HG03378 (cell line): ENCODE measurements around the gene SDR42E1.
"Not testable (repeated sequence)": the region's sequence is repeated elsewhere in the genome, so short reads cannot be mapped to it uniquely, and the experiment has no call there.

Experiments used
- ATAC-seq: cut with Tn5 transposase; IDR thresholded peaks from one replicate; pipeline ENCODE4 v1.9.1; 2021; ENCODE audit warnings: mild to moderate bottlenecking, moderate library complexity; ENCODE audit not compliant: unreplicated experiment

SDR42E1 gene

DNA sequence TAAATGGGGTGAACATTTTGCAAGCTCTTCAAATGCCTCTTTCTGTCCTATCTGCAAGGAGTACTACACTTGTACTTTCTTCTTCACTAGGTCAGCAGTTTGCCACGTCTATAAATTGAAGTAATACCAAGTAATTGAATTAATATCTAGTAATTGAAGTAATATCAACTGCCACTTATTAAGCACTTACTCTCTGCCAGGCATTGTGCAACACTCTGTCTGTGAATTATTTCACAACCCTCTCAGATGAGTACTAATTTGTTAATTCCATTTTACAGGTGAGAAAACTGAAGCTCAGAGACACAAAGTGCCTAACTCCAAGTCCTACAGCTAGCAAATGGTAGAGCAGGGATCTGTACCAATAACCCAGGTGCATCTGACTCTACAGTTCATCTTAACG, 4.1 kb downstream of the SDR42E1 start:
- ATAC-seq, result no peak

DNA sequence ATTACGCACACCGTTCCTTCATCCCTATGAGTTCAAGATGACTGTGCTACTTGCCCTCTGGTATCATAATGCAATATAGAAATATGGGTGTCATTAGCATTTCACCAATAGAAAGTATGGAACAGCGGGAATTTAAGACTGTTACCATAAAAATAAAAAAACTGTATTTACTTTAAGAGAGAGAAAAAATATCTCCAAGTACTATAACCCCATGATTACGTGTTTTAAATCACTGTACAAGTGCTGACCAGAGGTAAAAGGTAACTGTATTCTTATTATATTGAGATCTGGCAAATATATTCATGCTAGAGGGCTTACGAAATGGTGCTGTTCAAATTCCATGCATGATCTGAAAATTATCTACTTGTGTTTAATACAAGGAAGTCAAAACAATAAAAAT, 5.2 kb downstream of the SDR42E1 start:
- no peak for ATAC-seq

DNA sequence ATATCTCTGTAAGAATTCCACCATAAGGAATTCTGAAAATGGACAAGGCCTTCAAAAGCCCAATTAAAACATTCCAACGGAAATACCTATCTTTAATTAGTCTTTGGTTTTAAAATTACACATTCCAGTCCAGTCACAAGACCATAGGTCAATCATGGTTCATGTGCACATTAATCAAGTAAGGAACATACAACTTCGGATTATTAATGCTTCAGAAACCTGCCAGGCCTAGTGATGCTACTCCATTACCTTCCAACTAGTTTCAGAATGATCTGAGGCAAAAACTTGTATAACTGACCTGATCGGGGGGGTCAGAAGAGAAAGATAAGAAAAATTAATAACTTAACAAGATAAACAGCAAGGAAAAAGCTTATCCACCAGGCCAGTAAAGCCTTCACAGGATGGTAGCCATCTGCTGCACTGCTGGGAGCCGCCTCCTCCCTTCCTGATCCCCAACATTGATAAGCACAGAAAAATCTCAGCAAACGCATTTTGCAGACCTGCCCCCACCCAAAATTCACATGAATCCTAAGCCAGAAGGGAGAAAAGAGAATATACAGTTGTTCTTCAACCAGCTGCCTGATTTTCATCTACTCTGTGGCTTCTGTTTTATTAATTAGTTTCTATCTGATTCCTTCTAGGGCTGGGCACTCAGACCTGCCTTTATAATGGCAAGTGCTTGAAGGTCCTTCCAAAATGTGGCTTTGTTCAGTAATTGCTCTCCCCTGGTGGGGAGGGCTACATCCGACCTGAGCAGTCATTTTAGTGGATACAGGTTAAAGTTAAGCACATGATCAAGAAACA, 6.0 kb downstream of the SDR42E1 start:
- ATAC-seq, result no peak

DNA sequence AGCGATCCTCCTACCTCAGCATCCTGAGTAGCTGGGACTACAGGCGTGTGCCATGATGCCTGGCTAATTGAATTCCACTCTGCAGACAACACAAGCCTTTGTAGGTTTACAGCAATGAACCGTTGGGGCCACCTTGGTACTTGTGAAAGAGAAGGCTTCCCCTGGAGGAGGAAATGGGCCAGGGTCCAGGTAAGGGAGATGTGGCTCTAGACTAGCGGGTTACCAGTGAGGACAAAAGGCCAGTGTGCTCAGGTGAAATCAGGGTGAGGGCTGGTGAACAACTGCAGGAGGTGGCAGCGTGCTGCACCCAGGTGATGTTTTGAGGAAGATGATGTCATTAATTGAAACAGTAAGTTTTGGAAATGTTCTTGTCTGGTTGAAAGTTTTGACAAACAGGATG, 6.7 kb downstream of the SDR42E1 start:
- ATAC-seq, result no peak

DNA sequence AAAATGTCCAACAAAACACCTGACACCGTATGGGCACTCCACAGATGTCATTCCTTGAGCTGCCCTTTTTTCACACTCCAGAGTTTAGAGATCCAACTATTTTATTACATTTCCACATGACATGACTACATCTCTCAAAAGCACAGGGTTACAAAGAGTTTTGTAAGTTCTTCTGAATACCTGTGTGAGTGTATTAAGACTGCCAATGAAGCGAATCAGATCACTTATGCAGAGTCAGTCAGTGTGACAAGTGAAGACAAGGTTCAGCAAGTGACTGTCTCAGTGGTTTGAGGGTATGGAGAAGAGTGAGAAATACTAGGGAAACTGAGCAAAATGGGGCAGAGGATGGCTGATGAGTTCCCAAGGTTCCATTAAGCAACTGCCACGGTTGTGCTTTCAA, 8.4 kb downstream of the SDR42E1 start:
- no peak for ATAC-seq

DNA sequence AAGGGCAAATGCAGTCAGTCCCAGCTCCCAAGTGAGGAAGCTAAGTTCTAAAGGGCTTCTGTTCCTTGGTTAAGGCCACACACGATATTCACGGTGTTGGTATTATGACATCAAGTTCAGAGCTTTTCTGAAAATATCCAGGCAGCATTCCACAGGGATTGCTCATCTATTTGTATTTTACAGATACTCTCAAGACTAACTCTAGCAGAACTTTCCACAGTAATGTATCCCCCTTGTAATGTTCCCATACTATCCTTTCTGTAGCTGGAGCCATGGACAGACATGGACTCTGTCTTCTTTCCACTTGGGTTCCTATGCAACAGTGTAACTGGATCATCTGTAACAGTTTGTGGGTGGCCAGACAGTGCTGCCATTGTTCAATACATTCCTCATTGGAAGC, 13.5 kb downstream of the SDR42E1 start:
- no peak for ATAC-seq

DNA sequence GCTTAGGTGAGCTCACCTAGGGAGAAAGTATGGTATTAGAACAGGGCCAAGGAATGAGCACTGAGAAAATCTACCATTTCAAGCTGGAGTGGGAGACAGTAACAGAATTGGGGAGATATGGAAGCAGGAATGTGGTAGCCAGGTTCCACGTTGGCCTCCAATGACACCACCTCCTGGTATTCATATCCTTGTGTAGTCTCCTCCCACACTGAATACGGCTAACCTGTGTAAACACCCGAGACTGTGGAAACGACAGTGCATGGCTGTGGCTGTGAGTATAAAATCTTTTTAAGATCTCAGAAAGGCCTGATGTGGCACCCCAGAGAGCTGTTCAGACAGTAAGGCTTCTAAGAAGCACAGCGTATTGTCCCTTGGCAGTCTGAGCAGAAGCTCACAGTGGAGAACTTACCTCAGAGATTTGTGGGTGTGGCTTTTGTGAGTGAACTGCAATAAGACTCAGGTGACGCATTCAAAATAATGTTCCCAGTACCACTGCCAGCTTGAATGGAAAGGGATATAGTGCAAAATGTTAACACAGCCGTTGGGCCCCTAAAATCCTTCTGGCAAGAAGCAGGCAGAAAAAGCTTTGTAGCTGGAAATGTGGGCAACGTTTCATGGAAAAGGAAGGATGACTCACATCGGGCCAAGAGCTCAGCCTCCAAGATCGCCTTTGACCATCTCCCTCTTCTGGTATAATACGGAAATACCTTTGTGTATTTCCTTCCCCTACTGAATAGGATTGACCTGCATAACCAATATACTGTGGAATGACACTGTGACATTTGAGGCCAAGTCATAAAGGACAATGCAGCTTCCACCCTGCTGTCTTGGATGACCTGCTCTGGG, 14.4 kb downstream of the SDR42E1 start:
- no peak for ATAC-seq

DNA sequence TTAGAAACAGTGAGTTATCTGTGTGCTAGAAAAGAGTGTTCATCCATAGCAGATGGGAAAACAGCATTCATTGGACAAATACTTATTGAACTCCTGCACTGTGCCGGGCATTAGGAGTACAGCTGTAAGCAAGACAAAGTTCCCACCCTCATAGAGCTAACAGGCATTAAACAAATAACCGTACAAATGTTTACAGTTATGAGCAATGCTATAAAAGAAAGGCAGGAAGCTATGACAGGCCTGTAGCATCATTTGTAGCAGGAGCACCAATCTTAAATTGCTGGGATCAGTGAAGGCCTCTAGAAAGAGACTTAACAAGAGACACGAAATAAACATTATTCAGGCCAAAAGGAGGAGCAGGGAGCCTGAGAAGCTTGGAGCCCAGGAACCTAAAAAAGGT, 15.6 kb downstream of the SDR42E1 start:
- ATAC-seq, result no peak

DNA sequence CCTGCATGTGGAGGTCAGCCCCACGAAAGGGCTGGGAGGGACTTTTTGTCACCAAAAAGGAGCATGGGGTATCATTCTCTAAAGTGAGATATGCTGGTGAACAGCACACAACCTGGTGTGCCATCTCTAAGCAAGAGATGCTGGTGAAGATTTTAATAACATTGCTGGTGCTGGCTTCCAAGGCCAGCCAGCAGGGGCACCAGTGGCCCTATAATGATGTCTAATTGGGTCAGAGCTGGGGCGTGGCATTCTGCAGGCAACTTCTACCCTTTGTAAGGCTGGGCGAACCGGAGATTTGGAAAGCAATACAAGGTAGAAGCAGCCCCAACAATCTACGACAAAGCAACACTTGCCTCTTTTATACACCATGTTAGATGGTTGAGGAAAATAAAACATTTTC, 16.8 kb downstream of the SDR42E1 start:
- no peak for ATAC-seq

DNA sequence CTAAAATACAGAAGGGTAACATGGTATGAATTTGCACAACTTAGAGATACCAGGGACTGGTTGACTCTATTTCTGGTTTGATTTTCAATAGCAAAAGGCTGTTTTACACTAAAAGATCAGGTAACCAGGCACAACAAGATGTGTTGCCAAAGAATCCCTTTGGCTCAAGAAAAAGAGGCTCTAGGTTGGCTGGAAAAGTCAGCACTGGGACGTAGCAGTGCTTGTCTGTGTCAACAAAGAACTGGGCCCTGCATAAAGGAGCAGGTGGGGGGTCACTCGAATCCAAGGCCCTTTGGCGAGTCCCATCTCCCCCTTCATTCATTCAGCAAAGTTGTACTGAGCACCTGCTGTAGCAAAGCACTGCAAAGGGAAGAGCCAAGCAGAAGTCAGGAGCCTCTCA, 18.4 kb downstream of the SDR42E1 start:
- ATAC-seq, result no peak

DNA sequence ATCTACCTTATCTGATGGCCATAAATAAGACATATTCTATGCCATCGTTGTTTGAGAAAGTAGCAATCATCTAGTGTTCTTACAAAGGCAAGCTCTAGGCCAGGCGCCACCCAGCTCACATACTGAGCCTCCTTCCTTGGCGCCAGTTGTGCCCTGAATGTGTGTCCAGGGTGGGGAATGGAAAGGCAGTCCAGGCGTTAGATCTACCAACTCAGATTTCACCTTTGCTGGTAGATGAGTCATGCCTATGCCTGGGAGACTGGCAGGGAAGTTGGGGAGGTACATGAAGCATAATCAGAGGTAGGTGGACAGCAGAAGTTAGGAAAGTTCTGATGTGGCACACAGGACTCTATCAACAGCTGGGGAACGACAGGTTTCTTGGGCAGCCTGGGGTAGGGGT, 23.6 kb downstream of the SDR42E1 start:
- no peak for ATAC-seq

DNA sequence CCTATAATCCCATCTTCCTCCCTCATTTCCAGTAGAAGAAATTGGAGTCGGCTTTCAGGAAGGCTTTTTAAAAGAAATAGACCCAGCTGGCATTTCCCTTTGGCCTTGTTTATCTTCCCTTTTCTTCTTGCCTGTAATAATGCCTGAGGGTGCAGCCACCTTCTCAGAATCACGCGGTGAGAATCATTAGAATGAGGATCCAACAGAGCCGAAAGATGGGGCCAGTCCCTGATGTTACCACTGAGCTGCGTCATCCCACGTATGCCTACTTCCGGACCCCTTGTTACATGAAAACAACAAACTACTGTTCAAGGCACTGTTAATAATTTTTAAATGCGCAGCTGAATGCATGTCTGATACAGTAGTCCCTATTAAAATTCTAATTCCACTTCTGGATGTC, 24.1 kb downstream of the SDR42E1 start:
- no peak for ATAC-seq

DNA sequence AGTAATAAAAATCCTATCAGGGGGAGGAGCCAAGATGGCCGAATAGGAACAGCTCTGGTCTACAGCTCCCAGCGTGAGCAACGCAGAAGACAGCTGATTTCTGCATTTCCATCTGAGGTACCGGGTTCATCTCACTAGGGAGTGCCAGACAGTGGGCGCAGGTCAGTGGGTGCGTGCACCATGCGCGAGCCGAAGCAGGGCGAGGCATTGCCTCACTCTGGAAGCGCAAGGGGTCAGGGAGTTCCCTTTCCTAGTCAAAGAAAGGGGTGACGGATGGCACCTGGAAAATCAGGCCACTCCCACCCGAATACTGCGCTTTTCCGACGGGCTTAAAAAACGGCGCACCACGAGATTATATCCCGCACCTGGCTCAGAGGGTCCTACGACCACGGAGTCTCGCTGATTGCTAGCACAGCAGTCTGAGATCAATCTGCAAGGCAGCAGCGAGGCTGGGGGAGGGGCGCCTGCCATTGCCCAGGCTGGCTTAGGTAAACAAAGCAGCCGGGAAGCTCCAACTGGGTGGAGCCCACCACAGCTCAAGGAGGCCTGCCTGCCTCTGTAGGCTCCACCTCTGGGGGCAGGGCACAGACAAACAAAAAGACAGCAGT, 33.8 kb downstream of the SDR42E1 start:
- not testable (repeated sequence) for ATAC-seq

DNA sequence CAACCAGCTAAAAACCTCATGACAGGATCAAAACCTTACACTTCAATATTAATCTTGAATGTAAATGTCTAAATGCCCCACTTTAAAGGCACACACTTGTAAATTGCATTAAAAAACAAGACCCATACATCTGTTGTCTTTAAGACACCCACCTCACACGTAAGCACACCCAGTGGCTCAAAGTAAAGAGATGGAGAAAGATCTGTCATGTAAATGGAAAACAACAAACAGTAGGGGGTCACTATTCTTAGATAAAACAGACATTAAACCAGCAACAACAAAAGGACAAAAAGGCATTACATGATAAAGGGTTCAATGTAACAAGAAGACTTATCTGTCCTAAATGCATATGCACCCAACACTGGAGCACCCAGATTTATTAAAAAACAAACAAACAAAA, 35.6 kb downstream of the SDR42E1 start:
- ATAC-seq, result no peak

DNA sequence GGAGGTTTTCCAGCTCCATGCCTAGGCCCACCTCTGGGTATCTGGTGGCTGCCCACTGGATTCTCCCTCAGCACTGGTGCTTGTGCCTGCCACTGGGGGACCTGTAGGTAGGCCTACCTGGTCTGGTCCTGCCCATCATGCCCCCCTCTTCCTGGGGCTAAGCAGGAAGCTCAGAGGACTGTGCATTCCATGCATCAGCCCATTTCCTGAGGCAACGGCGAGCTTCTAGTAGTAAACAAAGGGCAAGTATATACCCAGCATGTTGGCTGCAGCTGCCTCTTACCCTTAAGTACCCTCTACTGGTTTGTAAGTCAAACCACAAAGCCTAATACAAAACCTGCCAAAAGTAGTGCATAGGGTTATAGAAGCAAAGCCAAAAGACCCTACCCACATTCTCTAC, 37.5 kb downstream of the SDR42E1 start:
- ATAC-seq, result no peak

DNA sequence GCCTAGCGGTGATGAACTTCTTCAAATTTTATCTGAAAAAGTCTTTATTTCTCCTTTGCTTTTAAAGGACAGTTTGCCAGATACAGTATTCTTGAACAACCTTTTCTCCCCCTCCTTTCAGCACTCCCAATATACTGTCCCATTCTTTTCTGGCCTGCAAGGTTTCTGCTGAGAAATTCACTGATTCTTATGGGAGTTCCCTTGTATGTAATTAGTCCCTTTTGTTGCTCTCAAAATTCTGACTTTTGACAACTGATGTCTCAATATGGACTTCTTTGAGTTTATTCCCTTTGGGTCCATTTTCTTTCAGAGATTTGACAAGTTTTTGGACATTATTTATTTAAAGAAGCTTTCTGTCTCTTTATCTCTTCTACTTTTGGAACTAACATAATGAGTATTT, 39.4 kb downstream of the SDR42E1 start:
- ATAC-seq, result no peak

DNA sequence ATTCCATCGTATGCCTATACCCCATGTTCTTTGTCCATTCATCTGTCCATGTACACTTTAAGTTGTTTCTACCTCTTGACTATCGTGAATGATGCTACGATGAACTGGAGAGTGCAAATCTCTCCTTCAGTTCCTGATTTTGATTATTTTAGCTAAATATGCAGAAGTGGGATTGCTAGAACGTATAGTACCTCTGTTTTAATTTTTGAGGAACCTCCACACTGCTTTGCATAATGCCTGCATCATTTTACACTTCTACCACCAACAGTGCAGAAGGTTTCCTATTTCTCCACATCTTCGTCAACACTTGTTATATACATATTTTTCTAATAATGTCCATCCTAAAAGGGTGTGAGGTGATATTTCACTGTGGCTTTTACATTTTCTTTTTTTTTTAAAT, 43.9 kb downstream of the SDR42E1 start:
- ATAC-seq, result no peak

DNA sequence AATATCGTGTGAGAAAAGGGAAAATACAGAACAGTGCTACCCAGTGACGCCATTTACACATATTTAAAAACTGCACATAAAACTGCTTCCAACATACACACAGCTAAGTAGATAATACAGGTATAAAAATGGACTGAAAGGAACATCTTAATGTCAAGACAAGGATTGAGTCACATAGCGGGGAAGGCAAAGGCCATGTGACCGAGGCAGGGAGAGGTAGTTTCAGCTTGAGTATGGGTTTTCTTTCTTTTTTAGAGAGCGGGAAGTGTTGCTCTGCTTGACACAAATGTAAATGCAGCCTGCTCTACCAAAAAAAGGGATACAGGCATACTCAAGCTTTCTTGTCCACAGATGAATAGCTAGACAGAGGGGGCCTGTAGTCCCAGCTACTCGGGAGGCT, 46.5 kb downstream of the SDR42E1 start:
- ATAC-seq, result no peak

DNA sequence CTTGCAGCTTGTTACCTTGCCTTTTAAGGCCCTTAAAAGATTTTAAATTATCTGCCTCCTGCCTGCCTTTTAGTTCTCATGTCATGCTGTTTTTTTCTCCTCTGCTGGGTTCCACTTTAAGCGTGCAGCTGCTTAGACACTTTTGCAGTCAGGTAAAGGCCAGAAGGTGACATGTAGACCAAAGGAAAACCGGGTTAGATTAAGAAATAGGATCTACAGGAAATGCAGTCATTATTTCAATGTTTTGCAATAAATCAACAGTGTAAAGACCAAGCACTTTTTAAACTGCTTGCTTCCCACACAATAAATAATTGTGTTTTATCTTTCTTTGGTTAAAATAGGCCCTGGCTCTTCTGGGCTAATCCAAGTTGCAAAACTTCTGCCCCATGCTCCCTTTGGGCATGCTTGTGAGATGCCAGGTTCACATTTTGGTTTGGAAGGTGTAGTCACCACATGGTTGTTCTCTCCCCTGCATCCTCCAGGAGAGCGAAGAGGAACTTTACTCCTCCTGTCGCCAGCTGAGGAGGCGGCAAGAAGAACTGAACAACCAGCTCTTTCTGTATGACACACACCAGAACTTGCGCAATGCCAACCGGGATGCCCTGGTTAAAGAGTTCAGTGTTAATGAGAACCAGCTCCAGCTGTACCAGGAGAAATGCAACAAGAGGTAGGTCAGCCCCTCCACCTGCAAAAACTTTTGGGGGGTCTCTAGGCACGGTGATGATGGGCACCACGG, 54.9 kb downstream of the SDR42E1 start:
- no peak for ATAC-seq

DNA sequence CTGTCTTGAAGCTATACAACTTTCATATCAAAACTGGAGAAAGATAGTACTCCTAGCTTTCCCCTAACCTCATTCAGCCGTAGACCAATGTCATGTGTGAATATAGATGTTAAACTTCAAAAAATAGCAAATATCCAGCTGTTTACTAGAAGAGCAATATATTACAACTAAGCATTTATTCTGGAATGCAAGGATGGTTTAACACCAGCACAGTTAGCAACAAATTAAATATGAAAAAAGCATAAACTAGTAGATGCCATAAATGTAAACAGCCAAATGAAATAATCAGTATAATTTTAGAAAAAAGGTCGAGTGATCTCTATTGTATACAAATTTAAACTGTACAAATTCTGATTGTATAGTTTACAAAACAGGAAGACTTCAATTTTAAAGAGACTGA, 59.7 kb downstream of the SDR42E1 start:
- ATAC-seq, result no peak

DNA sequence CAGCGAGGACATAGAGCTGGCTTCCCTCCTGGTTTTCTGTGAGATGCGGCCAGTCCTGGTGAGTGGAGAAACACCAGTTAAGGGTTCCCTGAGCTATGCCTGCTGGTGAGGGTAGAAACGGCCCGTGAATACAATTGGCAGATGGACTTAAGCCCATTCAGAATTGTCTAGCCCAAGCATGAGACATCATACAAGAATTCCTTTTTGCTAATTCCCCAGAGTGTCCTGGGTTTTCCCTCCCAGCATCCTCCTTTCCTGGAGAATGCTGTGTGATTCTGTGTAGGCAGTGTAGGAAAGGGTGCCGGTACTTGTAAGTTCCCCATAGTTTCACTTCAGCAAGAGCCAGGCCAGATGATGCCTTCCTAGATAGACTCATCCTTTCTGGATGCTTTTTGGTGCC, 65.1 kb downstream of the SDR42E1 start:
- ATAC-seq, result no peak
